HUES6 (cell line): Measurements from ENCODE around the gene UGT1A7.

ENCODE experiments used
- H3K27ac ChIP-seq: 2 replicates; pipeline ENCODE4 v1.7.0; 2013; ENCODE audit warnings: low read depth, mild to moderate bottlenecking, low read length, inconsistent platforms
- H3K27me3 ChIP-seq: 2 replicates; pipeline ENCODE4 v1.6.1; 2013; ENCODE audit warnings: low read length; ENCODE audit not compliant: control insufficient read depth, insufficient read depth
- H3K36me3 ChIP-seq: 2 replicates; pipeline ENCODE4 v1.6.1; 2013; ENCODE audit warnings: low read length; ENCODE audit not compliant: control insufficient read depth, insufficient read depth
- H3K4me1 ChIP-seq: 2 replicates; pipeline ENCODE4 v1.6.1; 2013; ENCODE audit warnings: low read length; ENCODE audit not compliant: control insufficient read depth, insufficient read depth
- H3K4me3 ChIP-seq: 2 replicates; pipeline ENCODE4 v1.5.1; 2013; ENCODE audit warnings: low read depth, low read length
- H3K9ac ChIP-seq: one replicate; pipeline ENCODE4 v1.6.1; 2013; ENCODE audit warnings: mild to moderate bottlenecking, low read length
- H3K9me3 ChIP-seq: 2 replicates; pipeline ENCODE4 v1.6.1; 2013; ENCODE audit warnings: low read depth, low read length; ENCODE audit not compliant: control insufficient read depth, insufficient read depth

Gene UGT1A7

GRCh38 chr2:233764761-233765160 lies 83.1 kb downstream of the UGT1A7 start:
- H3K9me3 ChIP-seq = no peaks in the 10 kb centered on the region
- H3K4me3 ChIP-seq = no peak overlapping the region
- H3K36me3 ChIP-seq = no peaks in the 10 kb centered on the region
- no peaks in the 10 kb centered on the region for H3K4me1 ChIP-seq
- H3K27ac ChIP-seq = no peak overlapping the region
- H3K9ac ChIP-seq = no peak overlapping the region
- no peaks in the 10 kb centered on the region for H3K27me3 ChIP-seq

DNA sequence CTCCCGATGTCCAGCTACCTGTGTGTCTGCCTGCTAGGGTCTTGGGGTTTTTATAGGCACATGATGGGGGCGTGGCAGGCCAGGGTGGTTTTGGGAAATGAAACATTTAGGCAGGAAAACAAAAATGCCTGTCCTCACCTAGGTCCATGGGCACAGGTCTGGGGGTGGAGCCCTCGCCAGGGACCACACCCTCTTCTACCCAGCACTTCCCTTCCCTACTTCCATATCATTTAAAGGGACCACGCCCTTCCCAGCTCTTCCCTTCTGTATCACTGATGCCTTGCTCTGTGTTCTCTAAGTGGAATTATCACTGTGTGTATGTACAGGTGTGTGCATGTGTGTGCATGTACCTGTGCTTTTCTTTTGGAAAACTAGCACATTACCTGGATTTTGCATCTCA lies 84.7 kb downstream of the UGT1A7 start:
- Histone ChIP-seq H3K27me3 (no peaks in the 10 kb centered on the region), H3K4me3 (no peak overlapping the region), H3K27ac (no peak overlapping the region), H3K36me3 (no peaks in the 10 kb centered on the region), H3K9ac (no peak overlapping the region), H3K9me3 (no peaks in the 10 kb centered on the region), H3K4me1 (no peaks in the 10 kb centered on the region)

- H3K9me3 ChIP-seq = no peaks in the 10 kb centered on the region
- no peaks in the 10 kb centered on the region for H3K36me3 ChIP-seq
- H3K4me1 ChIP-seq = no peaks in the 10 kb centered on the region
- H3K27ac ChIP-seq = no peak overlapping the region
- H3K27me3 ChIP-seq = no peaks in the 10 kb centered on the region
- no peak overlapping the region for H3K9ac ChIP-seq
- no peak overlapping the region for H3K4me3 ChIP-seq
Observed at GRCh38 chr2:233768076-233768475, 86.4 kb downstream of the UGT1A7 start.

DNA sequence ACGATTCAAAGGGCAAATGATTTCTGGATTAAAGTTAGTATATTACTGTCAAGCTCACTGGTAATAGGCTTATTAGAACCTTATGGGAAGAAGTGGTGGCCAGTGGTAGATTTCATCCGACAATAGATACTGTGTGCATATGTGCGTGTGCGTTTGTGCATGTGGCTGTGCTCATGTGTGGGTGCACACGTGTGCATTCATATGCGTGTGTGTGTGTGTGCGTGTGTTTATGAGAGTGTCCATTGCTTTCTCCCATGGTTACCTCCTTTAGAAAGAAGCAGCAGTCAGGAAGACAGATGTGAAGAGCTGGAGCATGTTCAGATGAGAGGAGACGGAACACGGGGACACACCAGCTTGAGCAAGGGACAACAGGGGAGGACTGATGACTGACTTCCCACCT lies 87.6 kb downstream of the UGT1A7 start:
- Histone ChIP-seq H3K4me3 (no peak overlapping the region), H3K9ac (no peak overlapping the region), H3K9me3 (no peaks in the 10 kb centered on the region), H3K36me3 (no peaks in the 10 kb centered on the region), H3K4me1 (no peaks in the 10 kb centered on the region), H3K27me3 (no peaks in the 10 kb centered on the region), H3K27ac (no peak overlapping the region)

- Histone ChIP-seq H3K27me3 (no peaks in the 10 kb centered on the region), H3K36me3 (no peaks in the 10 kb centered on the region), H3K9me3 (peaks cover 14% of the 10 kb centered on the region), H3K4me1 (no peaks in the 10 kb centered on the region), H3K27ac (no peak overlapping the region), H3K4me3 (no peak overlapping the region), H3K9ac (no peak overlapping the region)
Observed at GRCh38 chr2:233772153-233772552, 90.5 kb downstream of the UGT1A7 start.

- peaks cover 14% of the 10 kb centered on the region for H3K9me3 ChIP-seq
- H3K9ac ChIP-seq = no peak overlapping the region
- H3K27me3 ChIP-seq = no peaks in the 10 kb centered on the region
- H3K36me3 ChIP-seq = no peaks in the 10 kb centered on the region
- H3K27ac ChIP-seq = no peak overlapping the region
- no peaks in the 10 kb centered on the region for H3K4me1 ChIP-seq
- no peak overlapping the region for H3K4me3 ChIP-seq
Observed at GRCh38 chr2:233772583-233772982, 90.9 kb downstream of the UGT1A7 start.

- Histone ChIP-seq H3K27ac (no peak overlapping the region), H3K9me3 (peaks cover 14% of the 10 kb centered on the region), H3K9ac (no peak overlapping the region), H3K4me1 (no peaks in the 10 kb centered on the region), H3K4me3 (no peak overlapping the region), H3K36me3 (no peaks in the 10 kb centered on the region), H3K27me3 (no peaks in the 10 kb centered on the region)
Observed at GRCh38 chr2:233773854-233774253, 92.2 kb downstream of the UGT1A7 start.

- Histone ChIP-seq H3K9me3 (peaks cover 14% of the 10 kb centered on the region), H3K4me3 (no peak overlapping the region), H3K4me1 (no peaks in the 10 kb centered on the region), H3K27ac (no peak overlapping the region), H3K9ac (no peak overlapping the region), H3K27me3 (no peaks in the 10 kb centered on the region), H3K36me3 (no peaks in the 10 kb centered on the region)
Observed at GRCh38 chr2:233775414-233775813, 93.7 kb downstream of the UGT1A7 start.

- no peaks in the 10 kb centered on the region for H3K27me3 ChIP-seq
- H3K9me3 ChIP-seq = peaks cover 14% of the 10 kb centered on the region
- no peak within 1 kb of the TSS for H3K9ac ChIP-seq
- H3K27ac ChIP-seq = no peak within 1 kb of the TSS
- H3K4me1 ChIP-seq = no peaks in the 10 kb centered on the region
- no peaks in the 10 kb centered on the region for H3K36me3 ChIP-seq
- H3K4me3 ChIP-seq = no peak within 1 kb of the TSS
Observed at GRCh38 chr2:233778030-233778429, 96.3 kb downstream of the UGT1A7 start, which contains the start of gene MROH2A. Gene MROH2A, plus strand, starts transcription at chr2:233778330. Its CDS starts 1,029 bp downstream, at chr2:233779359.

GRCh38 chr2:233779722-233780121 lies 98.0 kb downstream of the UGT1A7 start:
- Histone ChIP-seq H3K36me3 (no peaks in the 10 kb centered on the region), H3K9ac (no peak overlapping the region), H3K27ac (no peak overlapping the region), H3K27me3 (no peaks in the 10 kb centered on the region), H3K9me3 (peaks cover 14% of the 10 kb centered on the region), H3K4me3 (no peak overlapping the region), H3K4me1 (no peaks in the 10 kb centered on the region)

DNA sequence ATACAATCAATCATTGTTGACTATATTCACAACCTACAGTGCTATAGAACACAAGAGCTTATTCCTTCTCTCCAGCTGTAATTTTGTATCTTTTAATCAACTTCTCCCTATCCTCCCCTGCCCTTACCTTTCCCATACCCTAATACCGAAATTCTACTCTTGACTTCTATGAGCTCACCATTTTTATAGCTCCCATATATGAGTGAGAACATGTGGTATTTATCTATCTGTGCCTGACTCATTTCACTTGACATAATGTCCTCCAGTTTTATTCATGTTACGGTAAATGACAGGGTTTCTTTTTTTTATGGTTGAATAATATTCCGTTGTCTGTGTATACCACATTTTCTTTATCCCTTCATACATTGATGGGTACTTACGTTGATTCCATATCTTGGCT lies 99.1 kb downstream of the UGT1A7 start:
- Histone ChIP-seq H3K4me3 (no peak overlapping the region), H3K4me1 (no peaks in the 10 kb centered on the region), H3K27me3 (no peaks in the 10 kb centered on the region), H3K9ac (no peak overlapping the region), H3K36me3 (no peaks in the 10 kb centered on the region), H3K9me3 (peaks cover 8% of the 10 kb centered on the region), H3K27ac (no peak overlapping the region)

- H3K27me3 ChIP-seq = no peaks in the 10 kb centered on the region
- no peak overlapping the region for H3K4me3 ChIP-seq
- H3K9me3 ChIP-seq = no peaks in the 10 kb centered on the region
- no peak overlapping the region for H3K9ac ChIP-seq
- no peaks in the 10 kb centered on the region for H3K4me1 ChIP-seq
- H3K27ac ChIP-seq = no peak overlapping the region
- H3K36me3 ChIP-seq = no peaks in the 10 kb centered on the region
Observed at GRCh38 chr2:233789554-233789953, 107.9 kb downstream of the UGT1A7 start.
